HG03139 (cell line): ENCODE data around the gene DPYSL5.

Source experiments
- ATAC-seq: cut with Tn5 transposase; IDR thresholded peaks from one replicate; pipeline ENCODE4 v1.9.1; 2021; ENCODE audit not compliant: unreplicated experiment

The DPYSL5 gene

GRCh38 chr2:26898480-26899078 lies 50.6 kb downstream of the DPYSL5 start:
- no peak for ATAC-seq

GRCh38 chr2:26899500-26900164 lies 51.7 kb downstream of the DPYSL5 start:
- no peak for ATAC-seq

- ATAC-seq: no peak
These were observed 52.9 kb downstream of the DPYSL5 start for GRCh38 chr2:26900831-26901321.

GRCh38 chr2:26901326-26902183 lies 53.6 kb downstream of the DPYSL5 start:
- ATAC-seq: no peak

- no peak for ATAC-seq
These were observed 55.7 kb downstream of the DPYSL5 start for GRCh38 chr2:26903676-26904075.

- peak; percentile 56 for ATAC-seq
These were observed 56.9 kb downstream of the DPYSL5 start for GRCh38 chr2:26904839-26905238.

- no peak for ATAC-seq
These were observed 57.6 kb downstream of the DPYSL5 start for GRCh38 chr2:26905341-26906198.

GRCh38 chr2:26907416-26907815 lies 59.5 kb downstream of the DPYSL5 start:
- ATAC-seq: no peak

GRCh38 chr2:26910176-26910575 lies 62.2 kb downstream of the DPYSL5 start:
- ATAC-seq: no peak

GRCh38 chr2:26911911-26912861 lies 64.3 kb downstream of the DPYSL5 start:
- no peak for ATAC-seq

GRCh38 chr2:26913606-26913998 lies 65.7 kb downstream of the DPYSL5 start:
- ATAC-seq: no peak

GRCh38 chr2:26913999-26914658 lies 66.2 kb downstream of the DPYSL5 start:
- ATAC-seq: no peak

GRCh38 chr2:26914659-26915310 lies 66.9 kb downstream of the DPYSL5 start:
- ATAC-seq: no peak

- ATAC-seq: no peak
These were observed 67.4 kb downstream of the DPYSL5 start for GRCh38 chr2:26915316-26915715.

GRCh38 chr2:26916128-26916692 lies 68.3 kb downstream of the DPYSL5 start:
- no peak for ATAC-seq

- no peak for ATAC-seq
These were observed 69.4 kb downstream of the DPYSL5 start for GRCh38 chr2:26917135-26917836.

- ATAC-seq: no peak
These were observed 73.4 kb downstream of the DPYSL5 start for GRCh38 chr2:26921323-26921722.
